ENCODE measurements around the gene EGR1.

The EGR1 gene

GRCh38 chr5:138453590-138453989 lies 11.7 kb upstream of the EGR1 start:
- DNase-seq = no peak

GRCh38 chr5:138454121-138454520 lies 11.2 kb upstream of the EGR1 start:
- DNase-seq = no peak

GRCh38 chr5:138455232-138455930 lies 9.9 kb upstream of the EGR1 start:
- DNase-seq = no peak

GRCh38 chr5:138457531-138458275 lies 7.6 kb upstream of the EGR1 start:
- DNase-seq = no peak

- no peak for DNase-seq
Observed at GRCh38 chr5:138458384-138458783, 6.9 kb upstream of the EGR1 start.

GRCh38 chr5:138458856-138459255 lies 6.4 kb upstream of the EGR1 start:
- DNase-seq = no peak

- DNase-seq = peak; percentile 83
Observed at GRCh38 chr5:138459311-138459933, 5.9 kb upstream of the EGR1 start.

GRCh38 chr5:138460032-138460693 lies 5.1 kb upstream of the EGR1 start:
- no peak for DNase-seq

- no peak for DNase-seq
Observed at GRCh38 chr5:138461343-138462125, 3.7 kb upstream of the EGR1 start.

GRCh38 chr5:138463419-138464007 lies 1.8 kb upstream of the EGR1 start:
- no peak for DNase-seq

GRCh38 chr5:138464008-138464387 lies 1.3 kb upstream of the EGR1 start:
- DNase-seq = peak; percentile 91

GRCh38 chr5:138464388-138465260 lies 655 bp upstream of the EGR1 start:
- peak; percentile 94 for DNase-seq

GRCh38 chr5:138466125-138466899 lies 1.0 kb downstream of the EGR1 start:
- peak; percentile 33 for DNase-seq

GRCh38 chr5:138466900-138467710 lies 1.8 kb downstream of the EGR1 start:
- peak; percentile 54 for DNase-seq

GRCh38 chr5:138467711-138468132 lies 2.4 kb downstream of the EGR1 start:
- no peak for DNase-seq

GRCh38 chr5:138468133-138468965 lies 3.1 kb downstream of the EGR1 start:
- peak; percentile 45 for DNase-seq

GRCh38 chr5:138468966-138469539 lies 3.8 kb downstream of the EGR1 start:
- DNase-seq = no peak
